HepG2 (cell line): ENCODE data around the gene CBX2. TPM values are rescaled to one million over a fixed set of nuclear protein-coding genes. Genes with fewer than 3 reads are reported as not detected.

Experiments
- AKAP8 ChIP-seq: sonication (generic); formaldehyde crosslinking; IDR thresholded peaks from 2 replicates; pipeline ENCODE4 v1.5.1; 2020; ENCODE audit warnings: mild to moderate bottlenecking, missing genetic modification reagents
- EP300 ChIP-seq, 3 experiments: sonication (generic) in 1 of 3; formaldehyde crosslinking in 1 of 3; IDR thresholded peaks; 2 replicates each; pipeline versions ENCODE4 v1.5.1 to v1.6.1; 2011 to 2020; ENCODE audit warnings: low read depth in 2 of 3, low read length in 2 of 3, borderline replicate concordance in 1 of 3, improper control_type of control experiment in 1 of 3, mild to moderate bottlenecking in 1 of 3, missing genetic modification reagents in 1 of 3, moderate library complexity in 1 of 3
- GABPB1 ChIP-seq: IDR thresholded peaks from 2 replicates; pipeline ENCODE4 v1.6.1; 2016; ENCODE audit warnings: mild to moderate bottlenecking, missing genetic modification reagents, moderate library complexity, missing compliant biosample characterization
- GPN1 ChIP-seq: sonication (generic); formaldehyde crosslinking; IDR thresholded peaks from 2 replicates; pipeline ENCODE4 v1.5.1; 2020; ENCODE audit warnings: missing genetic modification reagents, borderline replicate concordance
- MAF1 ChIP-seq: sonication (generic); formaldehyde crosslinking; IDR thresholded peaks from 2 replicates; pipeline ENCODE4 v1.5.0; 2020; ENCODE audit warnings: missing genetic modification reagents, borderline replicate concordance
- NFE2L2 ChIP-seq: fragments of 150-350 bp; IDR thresholded peaks from 2 replicates; pipeline ENCODE4 v1.6.1; 2014; ENCODE audit warnings: low read length
- RFX3 ChIP-seq: IDR thresholded peaks from 2 replicates; pipeline ENCODE4 v1.6.1; 2016; ENCODE audit warnings: missing biosample characterization, missing genetic modification reagents
- SKI ChIP-seq: fragments of 450-650 bp; IDR thresholded peaks from one replicate; pipeline ENCODE4 v1.6.1; 2018; ENCODE audit warnings: mild to moderate bottlenecking; ENCODE audit not compliant: partially characterized antibody
- SP4 ChIP-seq: sonication (generic); formaldehyde crosslinking; IDR thresholded peaks from 2 replicates; pipeline ENCODE4 v1.8.1; 2023; ENCODE audit warnings: mild to moderate bottlenecking, missing genetic modification reagents
- TBX3 ChIP-seq: fragments of 450-650 bp; IDR thresholded peaks from 2 replicates; pipeline ENCODE4 v1.6.1; 2017; ENCODE audit warnings: antibody characterized with exemption, mild to moderate bottlenecking, inconsistent platforms, borderline replicate concordance
- ZNF292 ChIP-seq: sonication (generic); formaldehyde crosslinking; IDR thresholded peaks from 2 replicates; pipeline ENCODE4 v1.8.1; 2022; ENCODE audit warnings: mild to moderate bottlenecking, low read depth, missing genetic modification reagents, borderline replicate concordance
- ZNF547 ChIP-seq: sonication (generic); formaldehyde crosslinking; IDR thresholded peaks from 2 replicates; pipeline ENCODE4 v1.5.1; 2020; ENCODE audit warnings: mild to moderate bottlenecking, missing genetic modification reagents
- ZNF614 ChIP-seq: IDR thresholded peaks from 2 replicates; pipeline ENCODE4 v1.6.1; 2018; ENCODE audit warnings: missing biosample characterization, missing genetic modification reagents, inconsistent platforms, borderline replicate concordance
- polyA plus RNA-seq, 8 experiments: library from polyadenylated mRNA; depleted of rRNA in 3 of 8; stranded (reverse) in 7 of 8; unstranded in 1 of 8; fragments of >200 nt; fragmentation: Illumina TruSeq in 4 of 8; extraction: Trizol in 4 of 8; gene quantifications; 2 replicates each; pipeline versions ENCODE4 v1.2.1 to v1.2.3, GENCODE V29; 2011 to 2016; ENCODE audit warnings: low read depth in 4 of 8, missing spikeins in 1 of 8, mixed read lengths in 1 of 8; ENCODE audit not compliant: insufficient read depth in 1 of 8
- total RNA-seq, 5 experiments: library from RNA; depleted of rRNA; stranded (reverse); fragments of >200 nt; fragmentation: Illumina TruSeq; extraction: Trizol; gene quantifications; 2 replicates each; pipeline ENCODE4 v1.2.3, GENCODE V29; 2016; ENCODE audit warnings: low read depth in 1 of 5
- TF ChIP-seq, protein P1 (sequence below): sonication (generic); formaldehyde crosslinking; conservative IDR thresholded peaks from 2 replicates; pipeline ENCODE4 v1.8.0; 2022; ENCODE audit warnings: missing genetic modification reagents
- TF ChIP-seq, protein P2 (sequence below): sonication (generic); formaldehyde crosslinking; IDR thresholded peaks from 2 replicates; pipeline ENCODE4 v1.4.0; 2020; ENCODE audit warnings: missing genetic modification reagents, borderline replicate concordance
- TF ChIP-seq, protein P3 (sequence below): sonication (generic); formaldehyde crosslinking; IDR thresholded peaks from 2 replicates; pipeline ENCODE4 v1.4.0; 2020; ENCODE audit warnings: missing genetic modification reagents, borderline replicate concordance
- TF ChIP-seq, protein P4 (sequence below): IDR thresholded peaks from 2 replicates; pipeline ENCODE4 v1.6.1; 2016; ENCODE audit warnings: missing biosample characterization, missing genetic modification reagents, low read depth

The CBX2 gene
- total and polyA plus RNA-seq, 2 of the 13 experiments (the other 11 are each of a cell fraction or from before 2014, with no cell fraction given), result 14.5 to 31.1 TPM

DNA sequence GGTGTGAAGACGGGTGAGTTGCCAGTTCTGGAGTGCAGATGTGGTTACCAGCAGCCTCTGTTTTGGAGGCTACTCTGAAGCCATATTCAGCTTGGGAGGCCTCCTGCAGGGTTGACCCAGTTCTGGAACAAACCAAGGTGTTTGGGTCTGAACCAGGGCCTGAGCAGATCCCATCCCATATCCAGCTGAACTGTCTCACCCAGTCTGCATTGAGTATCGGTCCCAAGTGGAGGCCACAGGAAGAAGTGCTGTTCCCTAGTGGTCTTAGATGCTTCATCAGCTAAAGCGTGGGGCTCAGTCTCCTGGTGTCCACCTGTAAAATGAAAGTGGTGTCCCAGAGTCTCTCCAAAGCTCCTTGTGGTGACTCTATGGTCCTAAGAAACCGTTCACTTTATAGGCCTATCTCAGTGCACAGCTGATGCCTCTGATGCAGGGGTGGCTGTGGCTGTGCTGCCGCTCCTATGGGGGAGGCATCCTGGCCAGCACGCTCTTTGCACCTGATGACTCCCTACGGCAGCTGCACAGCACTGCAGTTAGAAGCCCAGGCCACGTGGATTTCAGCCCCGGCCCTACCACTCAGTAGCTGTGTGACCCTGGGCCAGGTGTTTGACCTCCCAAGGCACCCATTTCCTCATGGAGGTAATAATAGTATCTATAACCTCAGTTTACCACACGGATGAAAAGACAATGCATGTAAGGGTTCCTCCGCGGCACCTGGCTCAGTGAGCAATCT lies 40.2 kb downstream of the CBX2 start (continued):
- TF ChIP-seq EP300 (IDR thresholded peaks at IDR 0.05; ENCODE audit: low read depth in 2 of 2, low read length in 2 of 2), result no peak
- TF ChIP-seq EP300 (CRISPR knock-in tag; IDR thresholded peaks at IDR 0.05; ENCODE audit: borderline replicate concordance), result no peak
- TF ChIP-seq, protein P1, sequence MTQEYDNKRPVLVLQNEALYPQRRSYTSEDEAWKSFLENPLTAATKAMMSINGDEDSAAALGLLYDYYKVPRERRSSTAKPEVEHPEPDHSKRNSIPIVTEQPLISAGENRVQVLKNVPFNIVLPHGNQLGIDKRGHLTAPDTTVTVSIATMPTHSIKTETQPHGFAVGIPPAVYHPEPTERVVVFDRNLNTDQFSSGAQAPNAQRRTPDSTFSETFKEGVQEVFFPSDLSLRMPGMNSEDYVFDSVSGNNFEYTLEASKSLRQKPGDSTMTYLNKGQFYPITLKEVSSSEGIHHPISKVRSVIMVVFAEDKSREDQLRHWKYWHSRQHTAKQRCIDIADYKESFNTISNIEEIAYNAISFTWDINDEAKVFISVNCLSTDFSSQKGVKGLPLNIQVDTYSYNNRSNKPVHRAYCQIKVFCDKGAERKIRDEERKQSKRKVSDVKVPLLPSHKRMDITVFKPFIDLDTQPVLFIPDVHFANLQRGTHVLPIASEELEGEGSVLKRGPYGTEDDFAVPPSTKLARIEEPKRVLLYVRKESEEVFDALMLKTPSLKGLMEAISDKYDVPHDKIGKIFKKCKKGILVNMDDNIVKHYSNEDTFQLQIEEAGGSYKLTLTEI (CRISPR knock-in tag), result no peak
- no peak for TF ChIP-seq TBX3
- no peak for TF ChIP-seq SP4
- TF ChIP-seq SKI, result no peak
- TF ChIP-seq, protein P2, sequence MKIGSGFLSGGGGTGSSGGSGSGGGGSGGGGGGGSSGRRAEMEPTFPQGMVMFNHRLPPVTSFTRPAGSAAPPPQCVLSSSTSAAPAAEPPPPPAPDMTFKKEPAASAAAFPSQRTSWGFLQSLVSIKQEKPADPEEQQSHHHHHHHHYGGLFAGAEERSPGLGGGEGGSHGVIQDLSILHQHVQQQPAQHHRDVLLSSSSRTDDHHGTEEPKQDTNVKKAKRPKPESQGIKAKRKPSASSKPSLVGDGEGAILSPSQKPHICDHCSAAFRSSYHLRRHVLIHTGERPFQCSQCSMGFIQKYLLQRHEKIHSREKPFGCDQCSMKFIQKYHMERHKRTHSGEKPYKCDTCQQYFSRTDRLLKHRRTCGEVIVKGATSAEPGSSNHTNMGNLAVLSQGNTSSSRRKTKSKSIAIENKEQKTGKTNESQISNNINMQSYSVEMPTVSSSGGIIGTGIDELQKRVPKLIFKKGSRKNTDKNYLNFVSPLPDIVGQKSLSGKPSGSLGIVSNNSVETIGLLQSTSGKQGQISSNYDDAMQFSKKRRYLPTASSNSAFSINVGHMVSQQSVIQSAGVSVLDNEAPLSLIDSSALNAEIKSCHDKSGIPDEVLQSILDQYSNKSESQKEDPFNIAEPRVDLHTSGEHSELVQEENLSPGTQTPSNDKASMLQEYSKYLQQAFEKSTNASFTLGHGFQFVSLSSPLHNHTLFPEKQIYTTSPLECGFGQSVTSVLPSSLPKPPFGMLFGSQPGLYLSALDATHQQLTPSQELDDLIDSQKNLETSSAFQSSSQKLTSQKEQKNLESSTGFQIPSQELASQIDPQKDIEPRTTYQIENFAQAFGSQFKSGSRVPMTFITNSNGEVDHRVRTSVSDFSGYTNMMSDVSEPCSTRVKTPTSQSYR, result peak; percentile 75; the same call in 1 of the 2 replicates
- TF ChIP-seq GABPB1 (CRISPR knock-in tag), result peak; percentile 47
- no peak for TF ChIP-seq MAF1 (CRISPR knock-in tag)
- TF ChIP-seq ZNF547 (CRISPR knock-in tag), result 0 out of 2 replicates have a peak, but pooled peaks have one; percentile 31
- TF ChIP-seq, protein P3, sequence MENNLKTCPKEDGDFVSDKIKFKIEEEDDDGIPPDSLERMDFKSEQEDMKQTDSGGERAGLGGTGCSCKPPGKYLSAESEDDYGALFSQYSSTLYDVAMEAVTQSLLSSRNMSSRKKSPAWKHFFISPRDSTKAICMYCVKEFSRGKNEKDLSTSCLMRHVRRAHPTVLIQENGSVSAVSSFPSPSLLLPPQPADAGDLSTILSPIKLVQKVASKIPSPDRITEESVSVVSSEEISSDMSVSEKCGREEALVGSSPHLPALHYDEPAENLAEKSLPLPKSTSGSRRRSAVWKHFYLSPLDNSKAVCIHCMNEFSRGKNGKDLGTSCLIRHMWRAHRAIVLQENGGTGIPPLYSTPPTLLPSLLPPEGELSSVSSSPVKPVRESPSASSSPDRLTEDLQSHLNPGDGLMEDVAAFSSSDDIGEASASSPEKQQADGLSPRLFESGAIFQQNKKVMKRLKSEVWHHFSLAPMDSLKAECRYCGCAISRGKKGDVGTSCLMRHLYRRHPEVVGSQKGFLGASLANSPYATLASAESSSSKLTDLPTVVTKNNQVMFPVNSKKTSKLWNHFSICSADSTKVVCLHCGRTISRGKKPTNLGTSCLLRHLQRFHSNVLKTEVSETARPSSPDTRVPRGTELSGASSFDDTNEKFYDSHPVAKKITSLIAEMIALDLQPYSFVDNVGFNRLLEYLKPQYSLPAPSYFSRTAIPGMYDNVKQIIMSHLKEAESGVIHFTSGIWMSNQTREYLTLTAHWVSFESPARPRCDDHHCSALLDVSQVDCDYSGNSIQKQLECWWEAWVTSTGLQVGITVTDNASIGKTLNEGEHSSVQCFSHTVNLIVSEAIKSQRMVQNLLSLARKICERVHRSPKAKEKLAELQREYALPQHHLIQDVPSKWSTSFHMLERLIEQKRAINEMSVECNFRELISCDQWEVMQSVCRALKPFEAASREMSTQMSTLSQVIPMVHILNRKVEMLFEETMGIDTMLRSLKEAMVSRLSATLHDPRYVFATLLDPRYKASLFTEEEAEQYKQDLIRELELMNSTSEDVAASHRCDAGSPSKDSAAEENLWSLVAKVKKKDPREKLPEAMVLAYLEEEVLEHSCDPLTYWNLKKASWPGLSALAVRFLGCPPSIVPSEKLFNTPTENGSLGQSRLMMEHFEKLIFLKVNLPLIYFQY, result 0 out of 2 replicates have a peak, but pooled peaks have one; percentile 34
- TF ChIP-seq ZNF292 (CRISPR knock-in tag), result peak; percentile 70; the same call in 1 of the 2 replicates
- TF ChIP-seq RFX3, result no peak
- TF ChIP-seq AKAP8, result no peak
- no peak for TF ChIP-seq GPN1 (CRISPR knock-in tag)
- no peak for TF ChIP-seq NFE2L2
- TF ChIP-seq, protein P4, sequence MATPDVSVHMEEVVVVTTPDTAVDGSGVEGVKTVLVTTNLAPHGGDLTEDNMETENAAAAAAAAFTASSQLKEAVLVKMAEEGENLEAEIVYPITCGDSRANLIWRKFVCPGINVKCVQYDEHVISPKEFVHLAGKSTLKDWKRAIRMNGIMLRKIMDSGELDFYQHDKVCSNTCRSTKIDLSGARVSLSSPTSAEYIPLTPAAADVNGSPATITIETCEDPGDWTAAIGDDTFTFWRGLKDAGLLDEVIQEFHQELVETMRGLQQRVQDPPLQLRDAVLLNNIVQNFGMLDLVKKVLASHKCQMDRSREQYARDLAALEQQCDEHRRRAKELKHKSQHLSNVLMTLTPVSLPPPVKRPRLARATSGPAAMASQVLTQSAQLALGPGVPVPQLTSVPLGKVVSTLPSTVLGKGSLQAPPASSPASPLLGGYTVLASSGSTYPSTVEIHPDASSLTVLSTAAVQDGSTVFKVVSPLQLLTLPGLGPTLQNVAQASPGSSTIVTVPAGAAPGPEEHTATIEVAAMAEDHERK (CRISPR knock-in tag), result no peak
- peak; percentile 34; the same call in 1 of the 2 replicates for TF ChIP-seq ZNF614 (CRISPR knock-in tag)
